Measurements from ENCODE around the gene REV3L.

REV3L gene

GRCh38 chr6:111423960-111424846 lies 58.8 kb downstream of the REV3L start:
- no peak for DNase-seq (ENCODE audit: low read depth)

GRCh38 chr6:111423055-111423633 lies 59.9 kb downstream of the REV3L start:
- DNase-seq (ENCODE audit: low read depth) = no peak

DNA sequence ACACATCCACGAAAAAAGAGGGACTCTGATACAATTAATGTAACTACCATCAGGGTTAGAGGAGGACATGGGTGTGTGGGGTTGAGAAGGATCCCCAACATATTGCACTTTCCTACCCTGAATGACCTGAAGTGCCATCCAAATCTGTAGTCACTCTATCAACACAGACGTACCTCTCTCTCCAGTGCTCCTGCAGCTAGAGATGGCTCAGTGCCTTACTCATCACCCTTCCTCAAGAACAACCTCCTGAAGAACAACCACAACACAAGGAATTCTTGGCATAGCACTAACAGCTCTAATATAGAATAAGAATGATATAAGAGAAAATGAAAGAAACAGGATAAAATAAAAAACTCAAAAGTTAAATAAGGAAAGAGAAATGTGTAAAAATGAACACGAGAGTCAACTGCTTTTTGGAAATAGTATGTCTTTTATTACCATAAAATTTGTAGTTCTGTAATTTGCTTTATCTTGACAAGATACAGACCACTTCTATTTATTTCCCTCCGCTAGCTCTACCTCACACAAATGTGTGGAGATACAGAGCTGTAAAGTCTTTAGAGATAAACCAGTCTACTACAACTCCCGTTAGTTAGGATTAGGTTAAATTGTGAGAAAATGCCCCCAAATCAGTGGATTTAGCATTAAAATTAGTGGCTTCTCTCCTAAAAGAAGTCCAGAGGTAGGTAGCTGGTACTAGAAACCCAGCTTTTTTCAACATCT lies 63.9 kb downstream of the REV3L start:
- DNase-seq (ENCODE audit: low read depth) = no peak

DNA sequence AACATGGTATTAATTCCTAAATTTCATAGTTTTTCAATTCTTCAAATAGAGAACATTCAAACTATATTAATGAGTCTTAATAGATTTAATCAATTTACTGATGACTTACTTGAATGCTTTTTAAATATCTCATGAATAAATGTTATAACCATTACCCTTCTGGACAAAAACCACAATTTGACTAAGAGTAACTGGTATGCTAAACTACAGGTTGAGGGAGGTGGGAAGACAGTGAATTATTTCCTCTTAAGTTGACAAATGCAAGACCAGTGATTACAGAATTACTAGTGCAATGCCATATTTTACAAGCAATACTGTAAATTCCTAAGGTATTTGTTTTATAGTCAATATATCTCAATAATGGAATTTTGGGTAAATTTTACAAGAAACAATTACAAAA lies 65.1 kb downstream of the REV3L start:
- DNase-seq (ENCODE audit: low read depth) = no peak

DNA sequence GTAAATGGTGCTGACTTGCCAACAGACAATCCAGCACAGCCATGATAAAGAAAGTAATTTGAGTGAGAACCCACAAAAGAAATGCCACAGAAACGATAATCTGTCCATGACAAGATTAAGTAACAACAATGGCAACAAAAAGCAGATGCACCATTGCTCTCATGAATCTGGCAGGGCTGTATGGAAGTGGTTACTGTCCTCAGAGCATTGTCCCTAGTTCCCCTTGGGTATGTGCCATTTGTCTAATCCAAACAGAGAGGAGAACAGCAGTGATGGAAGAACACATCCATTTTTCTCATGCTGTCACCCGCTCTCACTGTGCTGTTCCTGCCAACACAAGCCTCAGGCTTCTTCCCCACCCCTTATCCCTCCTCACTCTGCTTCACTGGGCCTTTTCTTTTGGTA lies 65.8 kb downstream of the REV3L start:
- DNase-seq (ENCODE audit: low read depth) = no peak

- no peak for DNase-seq (ENCODE audit: low read depth)
Observed at GRCh38 chr6:111416529-111416928, 66.5 kb downstream of the REV3L start.

DNA sequence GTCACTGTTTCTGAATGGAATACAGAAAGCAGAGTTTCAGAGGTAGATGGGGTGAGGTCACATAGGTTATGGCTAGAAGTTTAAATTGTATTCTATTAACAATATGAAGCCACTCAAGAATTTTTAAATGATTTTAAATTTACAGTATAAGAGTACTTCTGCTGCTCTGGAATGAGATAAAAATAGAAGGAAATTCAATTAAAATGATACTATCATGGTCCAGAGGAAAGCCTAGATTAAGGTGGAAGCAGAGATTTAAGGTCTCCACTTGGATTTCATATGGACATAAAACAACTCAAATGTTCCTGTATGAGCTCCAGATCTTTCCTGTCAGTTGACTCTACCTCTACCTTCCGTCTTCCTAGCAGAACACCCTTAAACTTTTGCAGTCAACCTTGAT lies 68.6 kb downstream of the REV3L start:
- DNase-seq (ENCODE audit: low read depth) = no peak

- DNase-seq (ENCODE audit: low read depth) = no peak
Observed at GRCh38 chr6:111411978-111412566, 70.9 kb downstream of the REV3L start.

DNA sequence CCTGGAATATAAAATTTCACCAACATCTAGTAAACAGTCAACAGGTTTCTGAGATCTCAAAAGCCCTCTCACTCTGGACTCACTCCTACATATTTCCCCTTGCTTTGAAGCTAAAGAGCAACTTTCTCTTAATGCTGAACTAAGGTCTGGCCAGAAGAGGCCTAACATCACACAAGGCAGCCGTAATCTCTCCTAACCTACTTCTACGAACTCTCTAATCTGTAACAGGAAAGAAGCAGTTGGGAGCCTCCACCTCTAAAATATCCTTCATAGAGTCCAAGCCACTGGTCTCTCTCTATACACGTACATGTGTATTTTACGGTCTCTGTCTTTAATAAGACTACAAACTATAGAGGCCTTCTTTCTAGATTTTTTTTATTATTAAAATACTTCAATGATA lies 72.0 kb downstream of the REV3L start:
- DNase-seq (ENCODE audit: low read depth) = no peak

DNA sequence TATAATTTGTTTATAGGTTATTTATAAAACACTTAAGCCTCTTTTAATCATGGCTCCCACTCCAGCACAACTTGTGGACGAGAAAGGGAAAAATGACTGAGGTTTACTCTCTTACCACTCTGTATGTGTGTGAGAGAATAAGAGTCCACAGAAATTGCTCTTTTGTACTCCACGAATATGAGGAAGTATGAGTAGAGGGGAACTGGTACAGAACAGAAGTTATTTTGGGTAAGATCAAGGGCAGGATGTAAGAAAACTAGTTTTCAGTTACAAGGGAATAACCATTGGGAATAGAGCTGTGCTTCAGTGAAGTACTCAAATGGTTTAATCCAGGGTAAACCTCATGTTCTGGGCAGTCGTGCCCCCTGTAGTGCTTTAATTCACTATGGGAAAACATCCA lies 72.6 kb downstream of the REV3L start:
- no peak for DNase-seq (ENCODE audit: low read depth)

- DNase-seq (ENCODE audit: low read depth) = no peak
Observed at GRCh38 chr6:111409430-111409829, 73.6 kb downstream of the REV3L start.

GRCh38 chr6:111407686-111408085 lies 75.3 kb downstream of the REV3L start:
- no peak for DNase-seq (ENCODE audit: low read depth)

- no peak for DNase-seq (ENCODE audit: low read depth)
Observed at GRCh38 chr6:111406200-111406721, 76.8 kb downstream of the REV3L start.

GRCh38 chr6:111403388-111403787 lies 79.6 kb downstream of the REV3L start:
- DNase-seq (ENCODE audit: low read depth) = no peak

- DNase-seq (ENCODE audit: low read depth) = no peak
Observed at GRCh38 chr6:111399626-111400025, 83.4 kb downstream of the REV3L start.

DNA sequence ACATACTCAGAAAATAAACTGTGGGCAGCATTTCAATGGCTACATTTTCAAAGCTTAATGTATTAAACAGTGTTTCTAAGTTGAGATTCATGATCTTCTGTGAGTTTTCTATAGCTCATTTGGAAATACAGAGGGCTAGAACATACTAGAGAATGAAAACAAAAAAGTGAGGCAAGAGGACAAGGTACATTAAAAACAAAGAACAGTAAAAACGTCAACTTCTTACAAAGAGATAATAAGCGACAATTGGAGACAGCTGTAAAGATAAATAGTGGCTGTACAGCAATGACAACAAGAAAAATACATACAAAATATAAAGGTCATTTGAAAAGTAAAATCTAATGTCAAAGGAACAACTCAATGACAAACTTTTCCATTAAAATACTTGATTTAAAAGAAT lies 94.3 kb downstream of the REV3L start:
- DNase-seq (ENCODE audit: low read depth) = no peak

DNA sequence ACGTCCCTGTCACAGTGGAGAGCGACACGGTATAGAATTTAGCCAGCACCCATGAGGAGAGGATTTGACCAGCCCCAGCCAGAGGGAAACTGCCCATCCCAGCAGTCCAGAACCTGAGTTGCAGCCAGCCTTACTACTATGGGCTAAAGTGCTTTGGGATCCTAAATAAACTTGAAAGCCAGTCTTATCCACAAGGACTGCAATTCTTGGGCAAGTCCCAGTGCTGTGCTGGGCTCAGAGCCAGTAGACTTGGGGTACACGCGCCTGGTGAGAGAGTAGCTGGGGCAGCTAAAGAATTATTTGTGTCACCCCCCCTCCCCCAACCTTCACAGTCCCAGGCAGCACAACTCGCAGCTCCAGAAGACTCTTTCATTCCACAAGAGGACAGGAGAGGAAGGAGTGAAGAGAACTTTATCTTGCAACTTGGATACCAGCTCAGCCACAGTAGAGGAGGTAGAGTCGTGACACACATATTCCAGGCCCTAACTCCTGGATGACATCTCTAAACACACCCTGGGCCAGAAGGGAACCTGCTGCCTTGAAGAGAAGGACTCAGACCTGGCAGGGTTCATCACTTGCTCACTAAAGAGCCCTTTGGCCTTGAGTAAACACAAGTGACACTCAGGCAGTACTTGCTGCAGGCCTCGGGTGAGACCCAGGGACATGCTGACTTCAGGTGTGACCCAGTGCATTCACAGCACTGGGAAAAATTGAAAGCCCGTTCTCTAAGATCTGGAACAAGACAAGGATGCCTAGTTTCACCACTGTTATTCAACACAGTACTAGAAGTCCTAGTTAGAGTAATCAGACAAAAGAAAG lies 100.3 kb downstream of the REV3L start:
- DNase-seq (ENCODE audit: low read depth) = no peak

GRCh38 chr6:111381728-111382127 lies 101.3 kb downstream of the REV3L start:
- DNase-seq (ENCODE audit: low read depth) = no peak

DNA sequence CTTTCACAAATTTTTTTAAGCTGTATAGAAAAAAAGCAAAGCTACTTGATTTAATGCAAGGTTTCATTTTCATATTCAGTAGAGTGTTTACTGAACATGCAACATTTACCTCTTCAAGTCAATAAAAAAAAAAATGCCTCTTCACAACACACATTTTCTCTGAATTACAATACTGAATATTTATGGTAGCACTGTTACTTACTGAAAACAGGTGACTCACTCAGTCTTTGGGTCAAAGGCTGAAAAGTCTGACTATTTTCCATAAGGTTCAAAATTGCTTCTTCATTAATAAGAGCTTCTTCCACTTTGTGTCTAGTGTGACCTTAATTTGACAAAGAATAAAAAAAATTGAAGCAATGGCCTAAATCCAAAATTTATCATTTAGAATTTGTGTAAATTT lies 101.9 kb downstream of the REV3L start:
- no peak for DNase-seq (ENCODE audit: low read depth)

GRCh38 chr6:111379831-111380230 lies 103.2 kb downstream of the REV3L start:
- DNase-seq (ENCODE audit: low read depth) = no peak

DNA sequence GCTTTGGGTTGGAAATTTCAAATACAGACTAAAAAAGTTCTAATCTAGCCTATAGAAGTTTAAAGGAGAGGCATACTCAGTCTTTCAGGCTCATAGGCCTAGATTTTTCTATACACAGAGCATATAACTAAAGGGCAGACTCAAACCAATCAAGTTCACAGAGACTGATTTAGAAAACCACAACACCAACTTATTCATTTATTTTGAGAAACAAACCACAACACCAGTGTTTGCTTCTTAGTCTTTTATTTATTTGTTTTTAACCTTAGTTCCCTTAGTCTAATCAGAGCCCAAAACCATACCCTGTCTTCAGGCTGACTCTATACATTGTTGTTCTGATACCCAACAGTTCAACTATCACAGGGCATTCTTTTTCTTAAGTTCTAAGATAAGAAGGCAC lies 103.7 kb downstream of the REV3L start:
- no peak for DNase-seq (ENCODE audit: low read depth)

Measured in stimulated activated CD8-positive, alpha-beta memory T cell treated with anti-CD3 and anti-CD28 coated beads, Interleukin-15, amount 100 ng/mL, for 24 hours (primary cell).